ENCODE data around the gene ELMO1. TPM values are rescaled to one million over a fixed set of nuclear protein-coding genes. Genes with fewer than 3 reads are reported as not detected.

ELMO1 gene
- total RNA-seq, 1 experiment from 2014 or later: 1.1 TPM

DNA sequence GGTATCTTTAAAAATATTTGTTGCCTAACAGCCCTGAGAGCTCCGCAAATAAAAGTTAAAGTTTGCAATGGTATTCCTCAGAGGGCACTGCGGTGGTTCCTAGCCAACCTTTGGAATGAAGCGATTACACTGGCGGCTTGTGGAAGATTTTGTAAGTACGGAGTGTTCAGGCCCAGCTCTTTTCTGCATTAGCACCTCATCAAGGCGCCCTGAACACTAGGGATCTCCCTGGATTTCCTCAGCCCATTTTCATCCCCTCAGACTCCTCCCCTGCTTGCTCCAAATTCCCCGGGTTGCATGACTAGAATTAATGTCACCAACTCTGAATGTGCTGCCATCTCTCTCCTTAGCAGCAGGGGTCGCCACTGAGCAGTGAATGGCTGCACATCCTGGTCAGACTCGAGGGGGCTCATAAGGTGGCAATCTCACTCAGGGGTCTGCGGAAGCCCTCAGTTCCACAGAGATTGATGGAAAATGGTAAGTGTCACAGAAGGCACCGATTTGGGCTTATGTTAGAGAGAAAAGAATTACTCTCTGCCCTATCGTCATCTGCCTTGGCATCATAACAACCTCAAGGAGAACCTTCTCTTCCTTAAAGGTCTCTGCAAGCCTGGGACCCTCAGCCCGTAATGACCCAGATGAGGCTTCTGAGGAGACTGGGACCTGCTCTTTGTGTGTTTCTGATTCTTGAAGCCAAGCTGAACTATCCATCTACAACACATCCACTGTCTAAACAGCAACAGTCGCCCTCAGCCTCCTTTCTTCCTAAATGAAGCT, 461.5 kb downstream of the ELMO1 start:
- ATAC-seq (peak; percentile 94), DNase-seq (ENCODE audit: low read depth, low spot score) (peak; percentile 34)
- Histone ChIP-seq H3K9me2 (ENCODE audit: insufficient read depth) (no peaks in the 10 kb centered on the region), H3K4me1 (ENCODE audit: control insufficient read depth in 1 of 2, insufficient read depth in 2 of 2, low read length in 2 of 2) (peaks cover 4 to 7% of the 10 kb centered on the region in 2 experiments; a peak in 3 of 4 replicates), H3K4me2 (ENCODE audit: low read length) (peak overlapping the region; percentile 19), H3K4me3 (replicated peaks in 1 of 2; ENCODE audit: low read depth in 1 of 2, low read length in 2 of 2) (no peak overlapping the region), H3K36me3 (ENCODE audit: control insufficient read depth in 1 of 2, insufficient read depth in 2 of 2, low read length in 2 of 2) (no peaks in the 10 kb centered on the region), H3K27ac (ENCODE audit: low read depth, low read length) (no peak overlapping the region), H3K9me3 (ENCODE audit: control insufficient read depth in 1 of 2, insufficient read depth in 1 of 2, low read depth in 1 of 2, low read length in 2 of 2) (no peaks in the 10 kb centered on the region), H3K9ac (ENCODE audit: low read length) (no peak overlapping the region), H3K79me2 (ENCODE audit: insufficient read depth, low read length) (no peaks in the 10 kb centered on the region), H3K27me3 (ENCODE audit: insufficient read depth, low read length) (no peaks in the 10 kb centered on the region), H4K20me1 (ENCODE audit: insufficient read depth) (no peaks in the 10 kb centered on the region), H2AFZ (ENCODE audit: low read depth, low read length, poor library complexity, severe bottlenecking) (peak overlapping the region; percentile 47)
- POLR2A ChIA-PET: no interaction called here
- CTCF ChIA-PET: interaction anchor here (1.0 to 6.5 kb wide), 5 partner anchors 20 to 499 kb away, joined by 3 to 48 read pairs (median 4); no protein-coding TSS in a partner anchor
- BruUV-seq (replicated peaks): no TSS peak
- TF ChIP-seq REST (IDR thresholded peaks at IDR 0.05; ENCODE audit: low read depth): no peak
- no peak for TF ChIP-seq JUND (IDR thresholded peaks at IDR 0.05)
- no peak for TF ChIP-seq POLR2AphosphoS5 (IDR thresholded peaks at IDR 0.05; ENCODE audit: low read depth, low read length)
- TF ChIP-seq, protein P1, sequence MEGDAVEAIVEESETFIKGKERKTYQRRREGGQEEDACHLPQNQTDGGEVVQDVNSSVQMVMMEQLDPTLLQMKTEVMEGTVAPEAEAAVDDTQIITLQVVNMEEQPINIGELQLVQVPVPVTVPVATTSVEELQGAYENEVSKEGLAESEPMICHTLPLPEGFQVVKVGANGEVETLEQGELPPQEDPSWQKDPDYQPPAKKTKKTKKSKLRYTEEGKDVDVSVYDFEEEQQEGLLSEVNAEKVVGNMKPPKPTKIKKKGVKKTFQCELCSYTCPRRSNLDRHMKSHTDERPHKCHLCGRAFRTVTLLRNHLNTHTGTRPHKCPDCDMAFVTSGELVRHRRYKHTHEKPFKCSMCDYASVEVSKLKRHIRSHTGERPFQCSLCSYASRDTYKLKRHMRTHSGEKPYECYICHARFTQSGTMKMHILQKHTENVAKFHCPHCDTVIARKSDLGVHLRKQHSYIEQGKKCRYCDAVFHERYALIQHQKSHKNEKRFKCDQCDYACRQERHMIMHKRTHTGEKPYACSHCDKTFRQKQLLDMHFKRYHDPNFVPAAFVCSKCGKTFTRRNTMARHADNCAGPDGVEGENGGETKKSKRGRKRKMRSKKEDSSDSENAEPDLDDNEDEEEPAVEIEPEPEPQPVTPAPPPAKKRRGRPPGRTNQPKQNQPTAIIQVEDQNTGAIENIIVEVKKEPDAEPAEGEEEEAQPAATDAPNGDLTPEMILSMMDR (IDR thresholded peaks at IDR 0.05 in 2 of 3, conservative IDR thresholded peaks at IDR 0.05 in 1 of 3; ENCODE audit: borderline replicate concordance in 1 of 3, insufficient read depth in 1 of 3, low read depth in 2 of 3, low read length in 2 of 3): peak; percentile 68 to 95 (median 89)
- TF ChIP-seq RAD21 (IDR thresholded peaks at IDR 0.05; ENCODE audit: low read depth): peak; percentile 79
- TF ChIP-seq SRF (IDR thresholded peaks at IDR 0.05; ENCODE audit: low read depth): no peak
- TF ChIP-seq CEBPB (IDR thresholded peaks at IDR 0.05; ENCODE audit: low read depth): no peak
- no peak for TF ChIP-seq ZFX (IDR thresholded peaks at IDR 0.05)
- TF ChIP-seq YY1 (IDR thresholded peaks at IDR 0.05; ENCODE audit: extremely low read depth, insufficient replicate concordance, low read depth, low read length): no peak
- TF ChIP-seq EGR1 (IDR thresholded peaks at IDR 0.05; ENCODE audit: low read depth): no peak
- TF ChIP-seq FOSL1 (IDR thresholded peaks at IDR 0.05; ENCODE audit: low read depth): no peak
- no peak for TF ChIP-seq ATF3 (IDR thresholded peaks at IDR 0.05)
- no peak for TF ChIP-seq ELF1 (IDR thresholded peaks at IDR 0.05; ENCODE audit: borderline replicate concordance, low read depth)
- no peak for TF ChIP-seq SIN3A (IDR thresholded peaks at IDR 0.05; ENCODE audit: low read depth)
- RAD21 ChIA-PET (ENCODE audit: low non-redundant PET in 1 of 2, low total read pairs in 2 of 2, uncharacterized antibody in 2 of 2, unreplicated experiment in 2 of 2): interaction anchor here (0.8 to 1.5 kb wide), 3 partner anchors 195 kb away, joined by 3 to 6 read pairs (median 4); no protein-coding TSS in a partner anchor
- intact Hi-C loops (cut with micrococcal nuclease): loop anchor here (1.0 to 5.0 kb wide), 3 partner anchors 195 to 500 kb away; no protein-coding TSS in a partner anchor
